CMK (cell line): ENCODE results near the gene MLKL.
"Not testable (repeated sequence)": the region's sequence is repeated elsewhere in the genome, so short reads cannot be mapped to it uniquely, and the experiment has no call there.

Experiments used
- DNase-seq: peaks from one replicate; pipeline ENCODE4 v3.0.0-alpha.2; 2010; ENCODE audit warnings: low read depth

The MLKL gene

DNA sequence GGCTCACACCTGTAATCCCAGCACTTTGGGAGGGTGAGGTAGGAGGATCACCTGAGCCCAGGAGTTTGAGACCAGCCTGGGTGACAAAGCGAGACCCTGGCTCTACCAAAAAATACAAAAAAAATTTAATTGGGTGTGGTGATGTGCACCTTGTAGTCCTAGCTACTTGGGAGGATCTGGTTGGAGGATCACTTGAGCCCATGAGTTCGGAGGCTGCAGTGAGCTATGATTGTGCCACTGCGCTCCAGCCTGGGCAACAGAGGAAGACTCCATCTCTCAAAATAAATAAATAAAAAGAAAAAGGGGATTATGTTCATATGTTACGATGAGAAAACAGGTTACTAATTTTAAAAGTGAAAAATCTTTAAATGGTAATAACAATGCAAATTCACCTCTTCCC, 996 bp downstream of the MLKL start:
- no peak for DNase-seq

DNA sequence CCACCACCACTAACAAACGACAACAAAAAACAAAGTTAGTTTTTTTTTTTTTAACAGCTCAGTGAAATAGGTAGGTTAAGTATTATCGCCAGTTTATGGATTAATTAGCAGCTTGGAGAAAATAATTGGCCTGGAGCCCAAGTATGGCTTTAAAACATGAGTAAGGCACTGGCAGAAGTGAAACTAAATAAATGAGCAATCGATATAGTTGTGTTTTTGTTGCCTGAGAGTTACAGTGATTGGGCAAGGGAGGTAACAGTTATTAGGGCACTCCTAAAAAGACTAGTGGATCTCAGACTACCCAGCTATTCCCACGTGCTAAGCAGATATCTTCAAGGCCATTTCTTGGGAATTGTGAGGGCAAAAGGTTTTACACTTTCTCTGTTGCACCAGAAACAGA, 2.4 kb downstream of the MLKL start:
- DNase-seq = no peak

DNA sequence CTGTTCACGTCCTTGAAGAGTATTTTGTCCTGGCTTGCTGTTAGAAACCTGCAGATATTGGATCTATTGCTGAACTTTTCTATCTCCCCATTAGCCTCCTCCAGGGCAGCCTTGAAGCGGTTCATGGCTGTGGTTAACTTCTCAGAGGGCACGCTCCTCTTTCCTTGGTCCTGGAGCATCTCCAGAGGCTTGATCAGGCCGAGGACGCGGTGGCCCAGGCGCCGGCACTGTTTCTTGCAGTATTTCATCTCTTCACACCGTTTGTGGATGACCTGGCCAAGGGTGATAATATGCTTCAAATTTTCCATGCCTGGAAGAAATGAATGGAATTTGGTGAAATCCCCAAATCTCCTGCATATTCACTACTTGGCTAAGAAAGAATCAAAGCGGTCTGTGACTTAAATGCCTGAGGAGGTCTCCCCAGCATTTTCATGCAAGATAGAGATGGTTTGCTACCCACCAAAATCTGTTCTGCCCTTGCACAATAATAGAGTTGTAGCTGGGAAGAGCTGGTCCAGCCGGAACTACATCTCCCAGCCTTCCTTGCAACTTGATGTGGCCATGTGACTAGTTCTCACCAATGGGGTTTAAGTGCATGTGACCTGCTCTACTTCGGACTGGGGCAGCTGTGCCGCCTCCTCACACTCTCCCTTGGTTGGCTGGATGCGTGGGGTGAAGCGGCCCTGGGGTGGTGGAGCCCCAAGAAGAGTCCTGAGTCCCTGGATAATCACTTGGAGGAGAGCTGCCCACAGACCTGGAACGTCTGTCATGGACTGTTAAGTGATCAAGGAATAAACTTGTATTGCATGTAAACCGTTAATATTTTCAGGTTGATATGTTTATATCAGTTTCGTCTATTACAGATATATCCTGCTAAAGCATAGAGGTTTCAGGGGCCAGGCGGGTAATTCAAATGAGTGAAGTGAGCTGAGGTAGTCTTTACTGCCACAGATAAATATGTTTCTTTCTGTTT, 4.9 kb downstream of the MLKL start:
- peak; percentile 78 for DNase-seq

DNA sequence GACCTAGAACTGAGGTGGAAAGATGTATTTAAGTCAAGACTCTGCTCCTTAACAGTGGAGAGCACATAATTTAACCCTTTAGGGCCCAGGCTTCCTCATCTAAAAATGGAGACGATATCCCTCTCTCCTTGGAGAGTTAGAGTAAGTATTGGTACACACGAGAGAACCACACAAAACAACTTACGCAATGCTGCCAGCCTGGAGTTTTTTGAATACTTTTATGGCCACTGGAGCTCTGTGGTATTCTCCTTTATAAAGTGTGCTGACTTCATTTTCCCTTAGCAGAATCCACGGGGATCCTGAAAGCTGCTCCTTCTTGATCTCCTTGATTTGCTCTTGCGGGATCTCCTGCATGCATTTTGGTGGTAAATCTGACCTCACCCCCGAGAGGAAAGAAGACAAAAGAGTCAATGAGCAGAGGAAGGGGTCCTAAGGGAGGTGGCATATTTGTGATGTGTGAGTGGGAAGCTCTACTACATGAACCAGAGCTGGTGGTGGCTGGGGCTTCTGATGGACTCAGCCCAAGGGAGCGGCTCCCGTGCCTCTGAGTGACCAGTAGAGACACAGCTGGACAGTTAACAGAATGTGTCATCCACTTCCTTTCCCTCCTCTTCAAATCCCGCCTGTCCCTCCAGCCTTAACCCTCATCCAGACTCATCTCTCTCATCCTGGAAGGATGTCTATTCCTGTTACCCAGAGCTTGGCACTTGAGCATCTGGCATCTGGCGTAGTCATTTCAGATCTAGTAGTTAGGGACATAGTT, 9.4 kb downstream of the MLKL start:
- no peak for DNase-seq

GRCh38 chr16:74682556-74682955, 18.1 kb downstream of the MLKL start:
- DNase-seq = no peak

GRCh38 chr16:74680681-74681080, 20.0 kb downstream of the MLKL start:
- no peak for DNase-seq

GRCh38 chr16:74679983-74680382, 20.7 kb downstream of the MLKL start:
- no peak for DNase-seq

DNA sequence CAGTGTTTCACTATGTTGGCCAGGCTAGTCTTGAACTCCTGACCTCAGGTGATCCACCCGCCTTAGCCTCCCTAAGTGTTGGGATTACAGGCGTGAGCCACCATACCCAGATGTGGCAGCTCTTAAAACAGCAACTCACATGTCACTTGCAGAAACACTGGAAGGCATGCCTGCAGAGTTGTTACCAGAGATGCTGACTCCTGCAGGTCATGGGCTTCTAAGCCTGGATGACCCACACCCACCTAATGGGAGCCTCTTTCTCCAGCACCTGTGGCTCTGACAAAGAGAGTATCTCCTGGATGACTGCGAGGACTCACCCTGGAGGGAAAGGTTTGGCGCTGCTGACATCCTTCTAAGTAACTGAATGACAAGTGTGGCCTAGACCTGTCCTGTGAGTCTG, 22.8 kb downstream of the MLKL start:
- no peak for DNase-seq

DNA sequence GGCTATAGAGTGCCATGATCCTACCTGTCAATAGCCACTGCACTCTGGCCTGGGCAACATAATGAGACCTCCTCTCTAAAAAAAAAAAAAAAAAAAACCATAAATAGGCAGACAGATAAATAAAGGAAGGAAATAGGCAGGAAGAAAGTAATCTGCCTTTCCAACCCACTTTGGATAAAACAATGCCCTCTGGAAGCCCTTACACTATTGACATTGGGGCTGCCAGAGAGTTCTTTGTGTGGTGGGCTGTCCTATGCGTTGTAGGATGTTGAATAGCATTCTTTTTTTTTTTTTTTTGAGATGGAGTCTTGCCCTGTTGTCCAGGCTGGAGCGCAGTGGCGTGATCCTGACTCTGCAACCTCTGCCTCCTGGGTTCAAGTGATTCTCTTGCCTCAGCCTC, 26.8 kb downstream of the MLKL start:
- no peak for DNase-seq

- DNase-seq = not testable (repeated sequence)
Measured at GRCh38 chr16:74668877-74669276, 31.8 kb downstream of the MLKL start.

DNA sequence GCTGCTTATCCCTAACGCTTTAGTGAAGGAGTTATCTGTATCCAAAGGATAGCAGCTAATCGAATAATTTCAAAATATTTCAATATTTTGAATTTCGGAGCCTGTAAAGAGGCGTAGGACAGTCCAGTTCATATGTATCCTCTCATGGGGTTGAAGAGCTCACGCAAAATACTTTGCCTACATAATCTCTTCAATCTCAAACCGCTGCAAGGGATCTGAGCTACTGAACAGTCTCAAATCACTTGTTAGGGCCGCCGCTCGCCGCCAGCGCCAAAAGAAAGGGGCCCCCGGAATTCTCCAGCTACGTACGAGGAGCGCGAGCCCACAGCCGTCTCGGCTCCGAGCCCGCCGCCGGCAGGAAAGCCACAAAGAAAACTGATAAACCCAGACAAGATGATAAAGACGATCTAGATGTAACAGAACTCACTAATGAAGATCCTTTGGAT, 33.4 kb downstream of the MLKL start:
- peak; percentile 41 for DNase-seq

DNA sequence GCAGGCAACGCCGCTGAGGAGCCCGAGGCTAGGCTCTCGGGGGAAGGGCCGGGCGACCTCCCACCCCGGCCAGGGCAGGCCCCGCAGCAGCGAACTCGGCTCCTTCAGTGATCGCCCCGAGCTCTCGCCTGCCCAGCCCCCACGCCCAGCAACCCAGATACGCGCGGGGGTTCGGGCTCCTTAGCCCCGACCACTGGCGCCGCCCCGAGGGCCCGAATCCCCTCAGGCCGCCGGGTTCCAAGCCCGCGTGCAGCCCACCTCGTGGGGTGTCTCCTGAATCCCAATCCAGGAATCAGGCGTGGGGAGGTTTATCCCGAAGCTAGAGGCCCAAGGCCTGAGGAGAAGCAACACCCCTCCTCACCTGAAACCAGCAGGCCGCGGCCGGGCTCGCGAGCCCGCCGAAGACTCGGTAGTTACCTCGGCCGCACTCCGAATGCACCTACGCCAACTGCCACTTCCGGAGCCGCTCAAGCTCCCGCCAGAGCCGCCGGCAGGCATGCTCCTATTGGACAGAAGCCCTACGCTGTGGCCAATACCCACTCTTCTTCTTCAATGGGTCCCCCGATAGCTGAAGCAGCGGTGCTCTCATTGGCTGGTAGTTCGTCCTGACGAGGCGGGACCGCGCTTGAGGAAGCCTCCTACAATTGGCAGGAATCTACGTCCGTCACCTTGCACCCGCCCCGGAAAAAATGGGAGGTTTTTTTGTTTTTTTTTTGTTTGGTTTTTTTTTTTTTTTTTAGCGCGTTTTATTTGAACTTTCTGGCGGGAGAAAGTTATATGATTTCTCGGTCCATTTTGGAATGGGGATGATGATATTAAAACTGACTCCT, 34.0 kb downstream of the MLKL start, which contains the start of gene RFWD3:
Gene RFWD3, minus strand, starts transcription at position 453 of the 830 bp plus-strand sequence. CDS start 5,428 bp downstream, outside the sequence.
- peak; percentile 96 for DNase-seq

GRCh38 chr16:74666010-74666421, 34.6 kb downstream of the MLKL start:
- DNase-seq = no peak

GRCh38 chr16:74661064-74661463, 39.6 kb downstream of the MLKL start:
- DNase-seq = no peak

DNA sequence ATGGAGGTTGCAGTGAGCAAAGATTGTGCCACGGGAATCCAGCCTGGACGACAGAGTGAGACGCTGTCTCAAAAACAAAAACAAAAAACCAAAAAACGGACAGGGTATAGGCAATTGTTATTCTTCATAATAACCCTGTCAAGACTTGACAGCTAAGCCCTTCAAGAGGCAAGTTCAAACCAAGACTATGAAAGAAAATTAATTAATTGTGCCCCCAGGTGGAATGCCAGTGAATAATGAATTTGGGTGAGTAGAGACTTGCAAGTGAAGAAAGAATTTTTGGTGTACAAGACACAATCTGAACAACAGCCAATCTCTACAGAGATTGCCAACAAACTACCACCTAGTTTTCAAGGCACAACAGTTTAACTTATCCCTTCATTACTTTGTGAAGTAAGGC, 40.3 kb downstream of the MLKL start:
- DNase-seq = no peak

DNA sequence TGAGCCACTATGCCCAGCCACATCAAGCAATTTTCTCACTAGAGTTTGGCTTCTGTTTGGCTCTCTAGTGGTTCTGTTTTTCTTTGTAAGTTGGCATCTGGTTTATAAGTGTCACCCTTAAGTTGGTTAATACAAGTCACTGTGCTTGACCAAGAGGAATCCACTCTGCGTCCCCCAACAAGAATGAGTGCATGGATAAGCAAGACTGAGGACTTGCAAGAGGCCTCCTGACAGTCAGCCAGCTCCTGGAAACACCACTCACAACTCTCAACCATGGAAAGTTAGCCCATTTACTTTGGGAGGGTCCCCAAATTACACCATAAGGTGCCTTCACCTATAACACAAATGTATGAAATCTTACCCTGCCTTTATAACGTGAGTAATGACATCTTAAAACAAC, 41.6 kb downstream of the MLKL start:
- no peak for DNase-seq

- no peak for DNase-seq
Measured at GRCh38 chr16:74657870-74658642, 42.6 kb downstream of the MLKL start.

GRCh38 chr16:74654536-74655050, 46.1 kb downstream of the MLKL start:
- DNase-seq = no peak

- DNase-seq = not testable (repeated sequence)
Measured at GRCh38 chr16:74652883-74653282, 47.8 kb downstream of the MLKL start.

- no peak for DNase-seq
Measured at GRCh38 chr16:74652249-74652648, 48.4 kb downstream of the MLKL start.

- DNase-seq = no peak
Measured at GRCh38 chr16:74651841-74652240, 48.8 kb downstream of the MLKL start.
